ENCODE data around the gene EGR1.

GRCh38 chr5:138495351-138495750, 30.1 kb downstream of the EGR1 start:
- TF ChIP-seq CTCF (IDR thresholded peaks at IDR 0.05) (no peak), POLR2A (IDR thresholded peaks at IDR 0.05) (no peak)
